ENCODE data around the gene LRP6.
A peak's percentile ranks its signal among the peaks of the same experiment; 100 is the strongest.
"Not testable (repeated sequence)": the region's sequence is repeated elsewhere in the genome, so short reads cannot be mapped to it uniquely, and the experiment has no call there.

LRP6 gene

GRCh38 chr12:12266873-12267741 is at the start of gene LRP6:
Gene LRP6 (minus strand): TSS chr12:12267044. CDS start chr12:12266735, 309 bp downstream.
- peak within 1 kb of the TSS; percentile 83 for H3K27ac ChIP-seq
- TF ChIP-seq ZFX (IDR thresholded peaks at IDR 0.05; ENCODE audit: borderline replicate concordance) (no peak), CTCF (IDR thresholded peaks at IDR 0.05) (peak; percentile 17; the same call in 1 of the 2 replicates)

- no peak for TF ChIP-seq ZFX (IDR thresholded peaks at IDR 0.05; ENCODE audit: borderline replicate concordance)
- TF ChIP-seq CTCF (IDR thresholded peaks at IDR 0.05): no peak
- H3K27ac ChIP-seq: no peak overlapping the region
Observed at GRCh38 chr12:12315838-12316237, 49.0 kb upstream of the LRP6 start.

GRCh38 chr12:12310695-12311094 is 43.9 kb upstream of the LRP6 start:
- H3K27ac ChIP-seq: not testable (repeated sequence)

GRCh38 chr12:12305568-12306300 is 38.9 kb upstream of the LRP6 start:
- H3K27ac ChIP-seq: no peak overlapping the region
- TF ChIP-seq ZFX (IDR thresholded peaks at IDR 0.05; ENCODE audit: borderline replicate concordance) (no peak), CTCF (IDR thresholded peaks at IDR 0.05) (no peak)

GRCh38 chr12:12302976-12303375 is 36.1 kb upstream of the LRP6 start:
- H3K27ac ChIP-seq: no peak overlapping the region
- TF ChIP-seq ZFX (IDR thresholded peaks at IDR 0.05; ENCODE audit: borderline replicate concordance) (no peak), CTCF (IDR thresholded peaks at IDR 0.05) (no peak)

GRCh38 chr12:12301122-12301521 is 34.3 kb upstream of the LRP6 start:
- no peak for TF ChIP-seq ZFX (IDR thresholded peaks at IDR 0.05; ENCODE audit: borderline replicate concordance)
- TF ChIP-seq CTCF (IDR thresholded peaks at IDR 0.05): no peak
- no peak overlapping the region for H3K27ac ChIP-seq

- TF ChIP-seq CTCF (IDR thresholded peaks at IDR 0.05): no peak
- TF ChIP-seq ZFX (IDR thresholded peaks at IDR 0.05; ENCODE audit: borderline replicate concordance): no peak
Observed at GRCh38 chr12:12297201-12297830, 30.5 kb upstream of the LRP6 start.

More at GRCh38 chr12:12297201-12297830, 30.5 kb upstream of the LRP6 start:
- H3K27ac ChIP-seq: no peak overlapping the region
